ENCODE data around the gene CHD5. TPM values are rescaled to one million over a fixed set of nuclear protein-coding genes. Genes with fewer than 3 reads are reported as not detected.

Gene CHD5
- total and polyA plus RNA-seq, 2 of the 4 experiments (the other 2 are of a cell fraction) = under 0.01 to 0.09 TPM

- Histone ChIP-seq H2AFZ (replicated peaks; ENCODE audit: low read length, poor library complexity) (no peak overlapping the region), H4K5ac (ENCODE audit: low read depth, low read length) (no peak overlapping the region), H4K8ac (ENCODE audit: low read depth in 2 of 2, low read length in 2 of 2) (no peak overlapping the region), H4K91ac (ENCODE audit: insufficient read depth, low read depth, low read length) (no peak overlapping the region), H2BK120ac (ENCODE audit: low read depth, low read length) (no peak overlapping the region), H2BK20ac (ENCODE audit: low read depth, low read length) (no peak overlapping the region), H3K9me3 (ENCODE audit: control insufficient read depth, insufficient read depth, low read length) (peaks cover 5% of the 10 kb centered on the region; the same call in 1 of the 2 replicates), H2AK5ac (ENCODE audit: low read depth, low read length) (no peak overlapping the region), H3K14ac (replicated peaks; ENCODE audit: low read depth, low read length) (no peak overlapping the region), H2BK5ac (ENCODE audit: low read depth, low read length, poor library complexity, severe bottlenecking) (no peak overlapping the region), H3K79me1 (ENCODE audit: low read depth in 1 of 2, low read length in 2 of 2) (no peaks in the 10 kb centered on the region), H3K4me1 (ENCODE audit: control insufficient read depth, insufficient read depth, low read length) (no peaks in the 10 kb centered on the region), H3K27me3 (ENCODE audit: control insufficient read depth, insufficient read depth, low read length) (peaks cover 3% of the 10 kb centered on the region; the same call in 1 of the 2 replicates), H3K56ac (ENCODE audit: extremely low read depth, insufficient read depth, low read length) (no peak overlapping the region), H3K23ac (ENCODE audit: low read depth, low read length) (no peak overlapping the region), H3K27ac (ENCODE audit: insufficient read depth, low read length) (no peak overlapping the region), H3K9ac (ENCODE audit: low read depth, low read length) (no peak overlapping the region), H3K9me1 (ENCODE audit: insufficient read depth, low read length) (no peaks in the 10 kb centered on the region), H3K36me3 (ENCODE audit: control insufficient read depth, insufficient read depth, low read length) (no peaks in the 10 kb centered on the region), H4K20me1 (ENCODE audit: insufficient read depth, low read length) (no peaks in the 10 kb centered on the region), H2BK15ac (ENCODE audit: low read depth, low read length) (no peak overlapping the region), H3K18ac (ENCODE audit: low read depth, low read length) (no peak overlapping the region), H2AK9ac (replicated peaks; ENCODE audit: low read depth, low read length, poor library complexity) (no peak overlapping the region), H3K4ac (ENCODE audit: low read depth, low read length) (no peak overlapping the region), H3K4me3 (ENCODE audit: insufficient read depth, low read depth, low read length) (no peak overlapping the region), H3K4me2 (ENCODE audit: low read depth, low read length) (no peak overlapping the region)
- ChIA-PET POLR2A (ENCODE audit: unreplicated experiment) (no interaction called here), CTCF (no interaction called here)
- ATAC-seq (ENCODE audit: low read depth) = no peak
- intact Hi-C loops (cut with micrococcal nuclease) (no loop called here), in situ Hi-C loops (cut with MboI; ENCODE audit: low sequenced_read_pairs) (no loop called here), dilution Hi-C loops (cut with HindIII; ENCODE audit: low sequenced_read_pairs, unreplicated experiment) (no loop called here)
- BruUV-seq (replicated peaks) = no TSS peak
- no peak for DNase-seq
- WGBS, 2 experiments (ENCODE audit: extremely low coverage in 2 of 2, insufficient read length in 1 of 2) = 67% methylated on average over 3 of the region's 7 CpGs; no CpG with 5 or more reads in 1 of the 2 experiments
- TF ChIP-seq USF2 (IDR thresholded peaks at IDR 0.05; ENCODE audit: low read depth, low read length) (no peak), RAD21 (IDR thresholded peaks at IDR 0.05; ENCODE audit: low read length) (no peak), NFE2L2 (IDR thresholded peaks at IDR 0.05; ENCODE audit: low read depth, low read length) (no peak), MXI1 (IDR thresholded peaks at IDR 0.05; ENCODE audit: borderline replicate concordance, low read depth, low read length) (no peak), POLR2A (IDR thresholded peaks at IDR 0.05; ENCODE audit: low read depth, low read length) (no peak), FOS (IDR thresholded peaks at IDR 0.05; ENCODE audit: low read depth, low read length) (no peak), MAZ (IDR thresholded peaks at IDR 0.05; ENCODE audit: borderline replicate concordance, low read depth, low read length) (no peak), ELK1 (IDR thresholded peaks at IDR 0.05; ENCODE audit: borderline replicate concordance, low read depth, low read length) (no peak), BHLHE40 (IDR thresholded peaks at IDR 0.05; ENCODE audit: low read depth, low read length) (no peak), CEBPB (IDR thresholded peaks at IDR 0.05; ENCODE audit: low read depth, low read length) (no peak), CHD1 (IDR thresholded peaks at IDR 0.05; ENCODE audit: low read depth, low read length) (no peak), RCOR1 (IDR thresholded peaks at IDR 0.05; ENCODE audit: insufficient replicate concordance, low read length) (no peak), RFX5 (IDR thresholded peaks at IDR 0.05; ENCODE audit: low read depth, low read length) (no peak), CTCF (conservative IDR thresholded peaks at IDR 0.05; ENCODE audit: low read depth, low read length) (no peak), SMC3 (IDR thresholded peaks at IDR 0.05; ENCODE audit: low read depth, low read length) (no peak)
These were observed 49.5 kb downstream of the CHD5 start for GRCh38 chr1:6130596-6130995.

All from IMR-90 (cell line).